Effector memory CD4-positive, alpha-beta T cell (primary cell): ENCODE data around the gene EFNB1.

Source experiments
- DNase-seq, 3 donors: peaks; one replicate each; pipeline ENCODE4 v3.0.0-alpha.2; 2020
- H3K27ac ChIP-seq: 2 replicates; pipeline ENCODE4 v1.7.0; 2013; ENCODE audit warnings: mild to moderate bottlenecking, low read length, moderate library complexity; ENCODE audit not compliant: insufficient read depth, poor library complexity, severe bottlenecking
- H3K27me3 ChIP-seq: replicated peaks from 2 replicates; pipeline ENCODE4 v1.7.0; 2013; ENCODE audit warnings: mild to moderate bottlenecking, low read length; ENCODE audit not compliant: insufficient read depth, control insufficient read depth, poor library complexity, severe bottlenecking
- H3K36me3 ChIP-seq: 2 replicates; pipeline ENCODE4 v1.7.0; 2013; ENCODE audit warnings: mild to moderate bottlenecking, low read length, moderate library complexity; ENCODE audit not compliant: control insufficient read depth, insufficient read depth
- H3K4me1 ChIP-seq: 2 replicates; pipeline ENCODE4 v1.7.0; 2013; ENCODE audit warnings: low read length, mild to moderate bottlenecking; ENCODE audit not compliant: control insufficient read depth, insufficient read depth, poor library complexity, severe bottlenecking
- H3K4me3 ChIP-seq: 2 replicates; pipeline ENCODE4 v1.7.0; 2013; ENCODE audit warnings: low read length, low read depth, mild to moderate bottlenecking; ENCODE audit not compliant: insufficient read depth, poor library complexity, severe bottlenecking
- H3K9me3 ChIP-seq: 2 replicates; pipeline ENCODE4 v1.7.0; 2013; ENCODE audit warnings: mild to moderate bottlenecking, low read length, moderate library complexity; ENCODE audit not compliant: control insufficient read depth

EFNB1 gene

GRCh38 chrX:68865926-68866325 lies 37.1 kb downstream of the EFNB1 start:
- DNase-seq = no peak
- Histone ChIP-seq H3K9me3 (no peaks in the 10 kb centered on the region), H3K4me1 (no peaks in the 10 kb centered on the region), H3K4me3 (no peak overlapping the region), H3K36me3 (no peaks in the 10 kb centered on the region), H3K27ac (no peak overlapping the region), H3K27me3 (no peaks in the 10 kb centered on the region)

- H3K27me3 ChIP-seq = no peaks in the 10 kb centered on the region
- DNase-seq = no peak
- no peaks in the 10 kb centered on the region for H3K36me3 ChIP-seq
- no peak overlapping the region for H3K27ac ChIP-seq
- no peaks in the 10 kb centered on the region for H3K4me1 ChIP-seq
- H3K9me3 ChIP-seq = no peaks in the 10 kb centered on the region
- no peak overlapping the region for H3K4me3 ChIP-seq
Observed at GRCh38 chrX:68867458-68868112, 38.8 kb downstream of the EFNB1 start.

DNA sequence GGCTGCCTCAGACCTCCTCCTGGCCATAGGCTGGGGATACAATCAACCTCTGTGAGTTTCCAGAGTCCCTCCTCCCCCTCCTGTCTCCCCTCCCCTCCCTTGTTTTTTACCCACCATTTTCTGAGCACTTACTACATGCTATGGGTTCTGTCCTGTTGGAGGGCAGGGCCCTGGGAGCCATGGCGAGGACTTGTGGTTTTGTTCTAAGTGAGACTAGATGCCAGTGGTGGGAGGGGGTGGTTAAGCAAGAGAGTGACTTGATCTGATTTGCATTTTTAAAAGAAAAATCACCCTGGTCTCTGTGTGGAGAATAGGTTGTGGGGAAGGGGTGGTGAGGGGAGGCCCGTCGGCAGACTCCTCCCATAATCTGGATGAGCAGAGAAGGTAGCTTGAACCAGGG lies 39.5 kb downstream of the EFNB1 start:
- Histone ChIP-seq H3K9me3 (no peaks in the 10 kb centered on the region), H3K36me3 (no peaks in the 10 kb centered on the region)
- DNase-seq = no peak

GRCh38 chrX:68868902-68869800 lies 40.3 kb downstream of the EFNB1 start:
- Histone ChIP-seq H3K27ac (no peak overlapping the region), H3K4me1 (no peaks in the 10 kb centered on the region), H3K27me3 (no peaks in the 10 kb centered on the region), H3K36me3 (no peaks in the 10 kb centered on the region), H3K4me3 (no peak overlapping the region), H3K9me3 (no peaks in the 10 kb centered on the region)
- no peak for DNase-seq

More for the DNA sequence above, 39.5 kb downstream of the EFNB1 start:
- Histone ChIP-seq H3K27ac (no peak overlapping the region), H3K27me3 (no peaks in the 10 kb centered on the region), H3K4me3 (no peak overlapping the region), H3K4me1 (no peaks in the 10 kb centered on the region)

GRCh38 chrX:68870357-68870756 lies 41.5 kb downstream of the EFNB1 start:
- H3K27ac ChIP-seq = no peak overlapping the region
- no peaks in the 10 kb centered on the region for H3K4me1 ChIP-seq
- no peaks in the 10 kb centered on the region for H3K27me3 ChIP-seq
- H3K9me3 ChIP-seq = no peaks in the 10 kb centered on the region
- no peak for DNase-seq
- H3K4me3 ChIP-seq = no peak overlapping the region
- no peaks in the 10 kb centered on the region for H3K36me3 ChIP-seq

DNA sequence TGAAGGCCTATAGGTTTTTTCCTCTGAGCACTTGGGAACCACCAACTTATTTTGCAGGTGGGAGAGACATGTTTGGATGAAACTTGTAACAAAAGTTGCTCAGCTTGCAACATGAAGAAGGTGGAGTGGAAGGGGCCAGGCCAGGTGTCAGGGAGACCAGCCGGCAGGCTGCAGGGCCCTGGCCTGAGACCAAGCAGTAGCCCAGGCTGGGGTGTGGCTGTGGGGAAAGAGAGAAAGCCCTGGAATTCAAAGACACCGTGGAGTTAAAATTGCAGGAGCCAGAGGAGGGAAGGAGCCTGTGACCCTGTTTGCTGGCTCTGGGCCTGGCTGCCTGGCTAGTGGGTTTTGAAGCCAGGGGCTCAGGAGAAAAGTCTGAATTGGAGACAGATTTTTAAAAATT lies 43.4 kb downstream of the EFNB1 start:
- no peak overlapping the region for H3K4me3 ChIP-seq
- H3K4me1 ChIP-seq = no peaks in the 10 kb centered on the region
- no peaks in the 10 kb centered on the region for H3K36me3 ChIP-seq
- H3K27me3 ChIP-seq = no peaks in the 10 kb centered on the region
- H3K27ac ChIP-seq = no peak overlapping the region
- no peaks in the 10 kb centered on the region for H3K9me3 ChIP-seq
- no peak for DNase-seq

GRCh38 chrX:68874076-68874475 lies 45.3 kb downstream of the EFNB1 start:
- Histone ChIP-seq H3K27me3 (no peaks in the 10 kb centered on the region), H3K4me3 (no peak overlapping the region), H3K27ac (no peak overlapping the region), H3K4me1 (no peaks in the 10 kb centered on the region), H3K36me3 (no peaks in the 10 kb centered on the region), H3K9me3 (no peaks in the 10 kb centered on the region)
- DNase-seq = no peak

DNA sequence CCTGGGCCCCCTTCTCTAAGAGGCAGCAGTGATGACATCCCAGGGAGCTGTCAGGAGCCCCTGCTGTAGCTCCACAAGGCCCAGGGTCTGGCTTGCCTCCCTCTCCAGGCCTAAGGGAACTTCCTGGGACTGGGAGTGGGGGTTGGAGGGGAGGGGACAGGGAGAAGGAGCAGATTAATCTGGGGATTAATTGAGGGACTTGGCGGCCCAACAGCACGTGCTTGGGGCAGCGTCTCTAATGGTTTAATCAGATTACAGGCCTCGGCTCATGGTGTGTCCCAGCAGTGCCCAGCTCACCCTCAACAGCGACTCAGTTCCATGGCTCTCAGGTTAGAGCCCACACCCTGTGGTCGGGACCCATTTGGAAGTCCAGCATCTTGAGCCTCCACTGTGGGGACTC lies 47.9 kb downstream of the EFNB1 start:
- no peak for DNase-seq
- no peaks in the 10 kb centered on the region for H3K9me3 ChIP-seq
- H3K27ac ChIP-seq = no peak overlapping the region
- H3K36me3 ChIP-seq = no peaks in the 10 kb centered on the region
- H3K27me3 ChIP-seq = no peaks in the 10 kb centered on the region
- no peak overlapping the region for H3K4me3 ChIP-seq
- H3K4me1 ChIP-seq = no peaks in the 10 kb centered on the region

- no peaks in the 10 kb centered on the region for H3K4me1 ChIP-seq
- no peak for DNase-seq
- no peaks in the 10 kb centered on the region for H3K9me3 ChIP-seq
- H3K4me3 ChIP-seq = no peak overlapping the region
- H3K27ac ChIP-seq = no peak overlapping the region
- no peaks in the 10 kb centered on the region for H3K36me3 ChIP-seq
- no peaks in the 10 kb centered on the region for H3K27me3 ChIP-seq
Observed at GRCh38 chrX:68877606-68878005, 48.8 kb downstream of the EFNB1 start.

DNA sequence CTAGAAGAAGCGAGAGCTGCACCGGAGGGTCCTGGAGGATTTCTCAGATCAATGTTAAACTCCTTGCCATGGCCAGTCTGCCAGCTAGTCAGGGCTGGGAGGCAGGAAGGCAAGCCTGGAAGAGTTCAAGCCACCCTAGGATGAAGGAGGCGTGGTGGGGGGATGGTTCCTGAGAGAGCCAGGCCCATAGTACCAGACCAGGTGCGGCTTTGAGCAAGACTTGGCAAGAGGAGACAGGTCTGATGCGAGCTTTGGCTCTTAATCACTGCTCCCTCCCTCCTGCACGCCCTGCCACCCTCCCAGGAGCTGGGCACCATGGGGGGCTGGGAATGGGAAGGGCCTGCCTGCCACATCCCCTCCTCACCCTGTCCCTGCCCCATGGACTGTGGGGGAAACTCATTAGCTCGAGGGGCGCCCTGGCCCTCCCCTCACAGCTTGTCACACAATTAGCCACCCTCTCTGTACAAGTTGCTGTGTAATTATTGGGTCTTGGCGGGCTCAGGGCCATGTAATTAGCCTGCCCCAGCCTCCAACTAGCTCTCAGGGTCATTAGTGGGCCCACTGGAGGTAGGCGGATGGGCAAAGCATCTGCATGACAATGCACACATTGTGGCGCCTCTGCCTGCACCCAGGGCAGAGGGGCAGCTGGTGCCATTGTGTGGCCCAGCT lies 50.3 kb downstream of the EFNB1 start:
- no peak overlapping the region for H3K4me3 ChIP-seq
- DNase-seq = no peak
- H3K9me3 ChIP-seq = no peaks in the 10 kb centered on the region
- no peaks in the 10 kb centered on the region for H3K36me3 ChIP-seq
- no peak overlapping the region for H3K27ac ChIP-seq
- no peaks in the 10 kb centered on the region for H3K27me3 ChIP-seq
- no peaks in the 10 kb centered on the region for H3K4me1 ChIP-seq
